C4-2B (cell line): Measurements from ENCODE around the gene RAB18.

Source experiments
- ZFX ChIP-seq: fragments of 450-650 bp; IDR thresholded peaks from 2 replicates; pipeline ENCODE4 v1.6.1; 2017
- TF ChIP-seq, protein P1 (sequence below): fragments of 450-650 bp; conservative IDR thresholded peaks from 2 replicates; pipeline ENCODE4 v1.5.1; 2017; ENCODE audit warnings: mild to moderate bottlenecking

GRCh38 chr10:27564880-27565279, 60.8 kb downstream of the RAB18 start:
- TF ChIP-seq, protein P1, sequence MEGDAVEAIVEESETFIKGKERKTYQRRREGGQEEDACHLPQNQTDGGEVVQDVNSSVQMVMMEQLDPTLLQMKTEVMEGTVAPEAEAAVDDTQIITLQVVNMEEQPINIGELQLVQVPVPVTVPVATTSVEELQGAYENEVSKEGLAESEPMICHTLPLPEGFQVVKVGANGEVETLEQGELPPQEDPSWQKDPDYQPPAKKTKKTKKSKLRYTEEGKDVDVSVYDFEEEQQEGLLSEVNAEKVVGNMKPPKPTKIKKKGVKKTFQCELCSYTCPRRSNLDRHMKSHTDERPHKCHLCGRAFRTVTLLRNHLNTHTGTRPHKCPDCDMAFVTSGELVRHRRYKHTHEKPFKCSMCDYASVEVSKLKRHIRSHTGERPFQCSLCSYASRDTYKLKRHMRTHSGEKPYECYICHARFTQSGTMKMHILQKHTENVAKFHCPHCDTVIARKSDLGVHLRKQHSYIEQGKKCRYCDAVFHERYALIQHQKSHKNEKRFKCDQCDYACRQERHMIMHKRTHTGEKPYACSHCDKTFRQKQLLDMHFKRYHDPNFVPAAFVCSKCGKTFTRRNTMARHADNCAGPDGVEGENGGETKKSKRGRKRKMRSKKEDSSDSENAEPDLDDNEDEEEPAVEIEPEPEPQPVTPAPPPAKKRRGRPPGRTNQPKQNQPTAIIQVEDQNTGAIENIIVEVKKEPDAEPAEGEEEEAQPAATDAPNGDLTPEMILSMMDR = no peak
- no peak for TF ChIP-seq ZFX
